Raji (cell line): ENCODE results near the gene SLC47A2.

Experiments used
- POLR2A ChIP-seq: IDR thresholded peaks from 2 replicates; pipeline ENCODE4 v1.6.1; 2011; ENCODE audit warnings: low read depth, low read length, control low read depth; ENCODE audit not compliant: insufficient read depth

The SLC47A2 gene

GRCh38 chr17:19706791-19707727, 9.3 kb downstream of the SLC47A2 start:
- no peak for TF ChIP-seq POLR2A

GRCh38 chr17:19705771-19706770, 10.3 kb downstream of the SLC47A2 start:
- TF ChIP-seq POLR2A, result no peak

- no peak for TF ChIP-seq POLR2A
Measured at GRCh38 chr17:19705201-19705600, 11.2 kb downstream of the SLC47A2 start.

GRCh38 chr17:19703828-19704613, 12.4 kb downstream of the SLC47A2 start:
- no peak for TF ChIP-seq POLR2A

GRCh38 chr17:19703106-19703827, 13.1 kb downstream of the SLC47A2 start:
- TF ChIP-seq POLR2A, result no peak

GRCh38 chr17:19702217-19702641, 14.2 kb downstream of the SLC47A2 start:
- no peak for TF ChIP-seq POLR2A

- no peak for TF ChIP-seq POLR2A
Measured at GRCh38 chr17:19686400-19687090, 29.8 kb downstream of the SLC47A2 start.

- no peak for TF ChIP-seq POLR2A
Measured at GRCh38 chr17:19683117-19683516, 33.3 kb downstream of the SLC47A2 start.

- no peak for TF ChIP-seq POLR2A
Measured at GRCh38 chr17:19678581-19679453, 37.6 kb downstream of the SLC47A2 start.

- no peak for TF ChIP-seq POLR2A
Measured at GRCh38 chr17:19677736-19678379, 38.5 kb downstream of the SLC47A2 start.

- no peak for TF ChIP-seq POLR2A
Measured at GRCh38 chr17:19676896-19677295, 39.5 kb downstream of the SLC47A2 start.

GRCh38 chr17:19673623-19674022, 42.8 kb downstream of the SLC47A2 start:
- TF ChIP-seq POLR2A, result no peak

- no peak for TF ChIP-seq POLR2A
Measured at GRCh38 chr17:19672009-19672750, 44.2 kb downstream of the SLC47A2 start.
